Stimulated activated CD8-positive, alpha-beta memory T cell treated with anti-CD3 and anti-CD28 coated beads, Interleukin-7, amount 100 ng/mL, for 4 hours (primary cell): ENCODE data around the gene ANKH.
"Not testable (repeated sequence)": the region's sequence is repeated elsewhere in the genome, so short reads cannot be mapped to it uniquely, and the experiment has no call there.

Experiments
- DNase-seq, 2 donors: peaks; one replicate each; pipeline ENCODE4 v3.0.0-alpha.2; 2020; ENCODE audit warnings: low read depth in 2 of 2

The ANKH gene

DNA sequence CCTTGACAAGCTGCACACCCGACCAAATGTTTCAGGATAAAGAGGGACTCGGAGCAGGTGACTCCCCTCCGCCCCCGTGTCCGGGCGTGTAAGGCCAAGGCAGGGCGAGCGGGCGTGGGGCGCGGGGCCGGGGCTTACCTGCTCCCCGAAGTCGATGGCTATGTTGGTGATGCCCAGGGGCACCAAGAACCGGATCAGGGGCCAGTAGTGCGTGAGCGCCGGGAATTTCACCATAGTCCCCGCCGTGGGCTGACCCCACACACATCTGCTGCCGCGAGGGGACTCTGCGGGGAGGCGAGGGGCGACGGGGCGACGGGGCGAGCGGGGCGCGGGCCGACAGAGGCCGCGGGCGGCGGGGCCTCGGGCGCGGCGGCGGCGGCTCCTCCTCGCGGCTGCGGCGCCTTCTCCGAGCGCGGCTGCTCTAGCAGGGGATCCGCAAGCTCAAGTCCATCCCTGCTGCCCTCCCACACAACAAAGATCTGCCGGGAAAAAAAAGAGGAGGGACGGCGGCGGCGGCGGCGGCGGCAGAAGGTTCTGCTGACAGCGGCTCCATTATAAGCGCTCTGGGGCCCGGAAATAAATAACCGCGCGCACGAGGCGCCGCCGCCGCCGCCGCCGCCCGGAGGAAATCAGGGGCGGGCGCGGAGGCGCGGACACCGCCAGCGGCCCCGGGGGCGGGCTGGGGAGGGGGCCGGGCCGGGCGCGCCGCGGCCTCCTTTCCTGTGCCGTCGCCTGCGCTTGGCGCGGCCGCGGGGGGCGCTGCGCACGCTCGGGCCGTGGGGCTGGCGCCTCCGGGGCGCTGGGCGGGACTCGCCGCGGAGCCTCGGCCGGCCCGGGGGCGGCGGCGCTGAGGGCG, at the start of gene ANKH:
ANKH (minus strand) TSS at position 565 of the 856 bp plus-strand sequence; CDS start at position 234, 331 bp downstream.
- peak; percentile 54 to 85 for DNase-seq

DNA sequence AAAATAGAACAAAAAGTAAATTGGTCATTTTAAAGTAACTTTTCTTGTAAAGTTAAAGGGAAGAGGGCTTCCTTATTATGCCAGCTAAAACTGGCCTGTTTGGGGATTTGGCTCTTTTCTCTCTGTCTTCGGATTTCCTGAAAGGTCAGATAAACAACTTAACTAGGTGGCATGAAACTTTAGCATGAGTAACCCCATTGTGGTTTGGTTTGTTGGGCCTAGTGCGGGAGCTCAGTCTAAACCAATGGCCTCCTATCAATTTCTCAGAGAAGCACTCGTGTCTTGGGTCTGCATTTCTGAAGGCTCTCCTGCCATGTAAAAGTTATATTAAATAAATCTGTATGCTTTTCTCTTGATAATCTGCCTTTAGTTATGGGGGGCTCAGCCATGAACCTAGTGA, 48.5 kb upstream of the ANKH start:
- no peak for DNase-seq

DNA sequence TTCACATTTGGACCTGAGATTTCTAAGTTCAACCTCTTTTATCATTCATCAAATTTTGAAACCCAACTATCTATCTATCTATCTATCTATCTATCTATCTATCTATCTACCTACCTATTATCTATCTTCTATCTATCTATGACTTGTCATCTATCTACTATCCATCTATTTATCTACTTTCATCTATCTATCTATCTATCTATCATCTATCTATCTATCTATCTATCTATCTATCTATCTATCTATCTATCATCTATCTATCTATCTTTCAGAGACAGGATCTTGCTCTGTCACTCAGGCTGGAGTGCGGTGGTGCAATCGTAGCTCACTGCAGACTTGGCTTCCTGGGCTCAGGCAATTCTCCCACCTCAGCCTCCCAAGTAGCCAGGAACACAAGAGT, 47.5 kb upstream of the ANKH start:
- DNase-seq = not testable (repeated sequence)

DNA sequence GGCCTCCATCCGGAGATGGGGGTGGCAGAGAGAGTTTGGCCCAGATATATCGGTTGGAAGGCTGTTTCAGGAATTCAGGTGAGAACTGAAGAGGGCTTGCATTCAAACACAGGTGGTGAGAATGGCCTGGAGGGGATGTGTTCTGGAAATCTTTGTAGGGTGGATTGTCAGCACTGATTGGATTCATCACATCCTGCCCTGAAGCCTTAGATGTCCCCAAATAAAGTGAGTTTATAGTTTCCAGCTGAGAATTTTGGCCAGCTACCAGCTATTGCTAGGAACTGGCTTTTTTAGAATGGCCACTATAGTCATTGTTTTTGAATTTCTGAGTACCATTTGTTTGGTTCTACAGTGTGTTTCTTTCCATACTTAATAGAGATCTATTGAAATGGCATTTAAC, 46.1 kb upstream of the ANKH start:
- DNase-seq = no peak

DNA sequence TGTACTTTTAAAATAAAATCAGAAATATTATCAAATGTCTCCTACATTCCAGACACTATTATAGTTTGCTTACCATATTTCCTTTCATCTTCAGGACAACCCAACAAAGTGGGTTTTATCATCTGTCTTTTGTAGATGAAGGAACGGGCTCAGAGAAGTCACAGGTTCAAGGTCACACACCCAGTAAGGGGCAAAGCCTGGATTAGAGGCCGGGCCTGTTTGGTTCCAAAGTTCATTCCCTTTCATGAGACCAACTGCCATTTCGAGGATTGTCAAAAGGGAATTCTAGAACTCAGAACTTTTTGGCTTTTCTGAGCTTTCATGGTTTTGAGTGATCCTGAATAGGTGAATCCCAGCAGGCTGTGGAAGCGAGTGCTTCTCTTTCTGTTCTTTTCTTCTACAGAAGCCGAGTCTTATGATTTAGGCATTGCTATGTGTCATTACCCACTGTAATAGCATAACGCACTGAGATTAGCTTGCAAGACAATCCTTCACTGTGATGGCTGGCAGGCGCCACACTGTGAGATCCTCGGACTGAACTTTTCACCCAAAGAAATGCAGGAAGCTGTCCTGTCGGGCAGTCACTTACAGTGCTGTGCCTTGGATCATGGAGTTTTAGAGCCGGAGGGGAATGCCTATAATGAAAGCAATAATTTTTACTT, 43.8 kb upstream of the ANKH start:
- no peak for DNase-seq

- DNase-seq = no peak
These were observed 43.2 kb upstream of the ANKH start for GRCh38 chr5:14914623-14915260.

- no peak for DNase-seq
These were observed 42.6 kb upstream of the ANKH start for GRCh38 chr5:14914193-14914592.

DNA sequence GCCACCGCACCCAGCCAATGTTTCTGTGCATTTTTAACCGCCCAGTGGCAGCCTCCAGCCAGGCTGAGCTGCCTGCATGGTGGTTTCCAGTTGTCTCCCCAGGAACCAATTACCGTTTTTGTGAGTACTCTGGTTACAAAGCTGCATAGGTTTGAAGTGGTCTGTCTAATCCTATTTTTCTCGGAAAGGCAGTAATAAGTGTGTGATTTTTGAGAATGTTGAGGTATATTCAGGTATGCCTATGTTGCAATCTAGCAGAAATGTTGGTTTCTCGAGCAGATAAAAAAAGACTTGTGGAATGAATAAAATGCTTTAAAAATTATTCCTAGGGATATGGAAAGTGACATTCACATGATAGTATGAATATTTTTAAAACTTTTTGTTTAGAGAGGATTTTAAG, 41.5 kb upstream of the ANKH start:
- DNase-seq = no peak

GRCh38 chr5:14912206-14912605, 40.6 kb upstream of the ANKH start:
- DNase-seq = no peak

DNA sequence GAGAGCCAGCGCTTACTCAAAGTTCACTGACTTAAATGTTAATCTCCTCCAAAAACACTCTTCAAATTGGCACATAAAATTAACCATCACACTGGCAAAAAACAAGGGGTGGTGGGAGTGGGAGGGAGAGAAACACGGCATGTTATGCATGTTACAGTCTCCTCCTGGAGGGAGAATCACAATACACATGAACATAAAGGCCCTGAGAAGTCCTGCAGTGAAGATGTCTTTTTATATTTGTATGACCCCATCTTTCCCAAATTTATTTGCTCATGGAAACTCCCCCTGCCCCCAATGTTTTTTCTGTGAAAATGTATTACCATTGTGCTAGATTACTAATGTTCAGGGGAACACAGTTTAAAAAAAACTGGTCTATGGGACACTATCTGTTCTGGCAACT, 37.8 kb upstream of the ANKH start:
- DNase-seq = no peak

DNA sequence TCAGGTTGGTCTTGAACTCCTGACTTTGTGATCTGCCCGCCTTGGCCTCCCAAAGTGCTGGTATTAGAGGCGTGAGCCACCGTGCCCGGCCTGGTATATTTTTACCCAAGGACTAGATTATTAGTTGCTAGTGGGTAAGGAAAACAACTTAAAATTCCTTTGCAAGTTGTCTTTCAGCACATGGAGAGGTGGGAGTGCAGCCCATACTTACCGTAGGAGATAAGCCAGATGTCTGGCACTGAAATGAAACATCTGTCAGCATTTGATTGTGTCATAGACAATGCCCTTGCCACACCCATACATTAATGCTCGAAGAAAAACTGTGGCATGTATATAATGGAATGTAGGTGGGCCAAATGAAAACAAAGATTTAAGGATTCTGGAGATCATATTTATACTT, 36.6 kb upstream of the ANKH start:
- no peak for DNase-seq

DNA sequence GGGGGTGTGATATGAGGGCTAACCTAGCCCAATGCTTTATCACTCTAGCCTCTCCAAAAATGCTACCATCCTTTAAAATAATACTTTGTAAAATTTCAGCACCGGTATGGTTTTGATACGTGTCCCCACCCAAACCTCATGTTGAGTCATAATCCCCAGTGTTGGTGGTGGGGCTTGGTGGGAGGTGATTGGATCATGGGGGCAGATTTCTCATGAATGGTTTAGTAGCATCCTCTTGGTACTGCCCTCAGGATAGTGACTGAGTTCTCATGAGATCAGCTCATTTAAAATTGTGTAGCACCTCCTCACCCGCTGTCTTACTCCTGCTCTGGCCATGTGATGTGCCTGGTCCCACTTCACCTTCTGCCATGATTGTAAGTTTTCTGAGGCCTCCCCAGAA, 35.0 kb upstream of the ANKH start:
- peak in 1 of 2 donors; percentile 7 for DNase-seq

DNA sequence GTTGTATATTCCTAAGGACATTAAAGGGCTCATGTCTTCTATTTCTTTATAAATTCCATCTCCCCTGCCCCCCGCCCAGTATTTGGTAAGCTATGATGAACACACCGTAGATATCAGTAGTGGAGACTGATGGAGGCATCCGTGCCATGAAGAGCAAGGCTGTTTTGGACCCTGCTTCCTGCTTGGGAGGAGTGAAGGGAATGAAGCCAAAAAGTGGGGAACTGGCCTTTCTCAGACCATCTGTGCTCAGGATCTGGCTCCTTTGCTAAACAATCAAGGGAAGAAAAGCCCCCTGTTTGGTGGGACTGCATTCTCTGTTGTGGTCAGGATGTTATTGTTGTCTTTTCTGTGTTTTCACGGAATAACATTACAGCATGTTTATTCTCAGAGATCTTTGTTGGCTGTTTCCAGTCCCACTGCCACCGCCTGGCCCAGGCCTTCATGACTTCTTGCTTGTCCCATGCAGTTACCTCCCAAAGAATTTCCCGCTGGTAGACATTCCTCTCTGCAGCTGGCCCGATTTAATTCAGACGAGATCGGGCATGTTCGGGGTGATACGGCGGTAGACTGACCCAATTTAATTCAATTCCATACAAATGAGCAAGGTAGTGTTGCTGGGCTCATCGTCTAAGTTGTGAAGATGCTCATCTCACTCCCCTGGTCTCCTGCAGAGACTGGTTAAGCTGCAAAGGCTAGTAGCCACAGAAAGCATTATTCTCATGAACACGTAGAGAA, 31.4 kb upstream of the ANKH start:
- DNase-seq = no peak

DNA sequence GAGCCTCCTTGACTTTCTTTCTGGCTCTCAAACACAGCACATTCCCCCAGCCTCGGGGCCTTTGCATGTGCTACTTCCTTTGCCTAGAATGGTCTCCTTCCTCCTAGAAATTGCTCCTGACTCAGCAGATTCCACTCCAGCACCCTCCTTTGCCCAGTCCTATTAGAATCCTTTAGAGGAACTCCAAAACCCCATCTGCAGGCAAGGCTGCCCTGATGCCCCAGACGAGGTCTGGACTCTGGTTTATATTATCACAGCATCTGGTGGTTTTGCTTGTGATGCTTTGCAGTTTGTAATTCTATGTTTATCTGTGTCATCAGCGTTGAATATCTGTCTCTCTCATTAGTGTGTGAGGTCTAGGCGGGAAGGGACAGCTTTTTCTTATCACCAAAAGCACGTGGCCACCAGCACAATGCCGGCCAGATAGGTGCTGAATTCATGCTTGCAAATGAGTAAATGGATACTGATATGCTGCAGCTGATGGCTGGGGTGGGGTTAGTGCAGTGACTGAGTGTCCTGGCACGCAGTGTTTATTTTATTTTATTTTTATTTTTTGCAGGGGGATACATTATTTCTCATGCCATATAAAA, 30.0 kb upstream of the ANKH start:
- no peak for DNase-seq

GRCh38 chr5:14900693-14901461, 29.3 kb upstream of the ANKH start:
- DNase-seq = no peak

GRCh38 chr5:14896131-14896530, 24.6 kb upstream of the ANKH start:
- DNase-seq = no peak

- no peak for DNase-seq
These were observed 23.7 kb upstream of the ANKH start for GRCh38 chr5:14895301-14895700.

DNA sequence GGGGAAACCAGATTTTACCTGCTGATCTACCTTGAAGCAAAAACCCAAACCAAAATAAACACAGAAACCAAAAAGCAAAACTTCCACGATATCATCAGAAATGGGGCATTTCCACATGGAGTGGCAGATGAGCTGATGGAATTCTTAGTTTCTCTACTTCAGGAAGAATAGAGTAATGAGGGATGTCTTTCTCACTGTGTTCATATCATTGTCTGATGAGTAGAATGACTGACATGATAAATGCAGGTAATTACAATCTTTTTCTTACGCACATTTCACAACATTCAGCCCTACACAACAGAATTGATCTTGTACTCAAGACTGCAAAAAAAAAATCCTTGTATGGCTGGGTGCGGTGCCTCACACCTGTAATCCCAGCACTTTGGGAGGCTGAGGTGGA, 23.2 kb upstream of the ANKH start:
- no peak for DNase-seq

GRCh38 chr5:14893381-14893780, 21.8 kb upstream of the ANKH start:
- DNase-seq = no peak

DNA sequence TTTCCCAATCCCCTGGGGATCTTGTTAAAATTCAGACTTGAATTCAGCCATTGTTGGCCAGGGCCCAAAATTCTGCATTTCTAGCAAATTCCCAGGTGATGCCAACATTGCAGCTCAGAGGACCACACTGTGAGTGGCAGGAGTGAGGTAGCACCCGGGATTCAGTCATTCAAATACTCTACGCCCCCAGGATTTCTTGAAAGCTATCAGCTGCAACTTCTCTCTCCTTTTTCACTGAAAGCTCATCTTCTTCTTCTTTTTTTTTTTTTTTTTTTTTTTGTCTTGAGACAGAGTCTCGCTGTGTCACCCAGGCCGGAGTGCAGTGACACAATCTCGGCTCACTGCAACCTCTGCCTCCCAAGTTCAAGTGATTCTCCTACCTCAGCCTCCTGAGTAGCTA, 19.3 kb upstream of the ANKH start:
- DNase-seq = no peak

- no peak for DNase-seq
These were observed 12.6 kb upstream of the ANKH start for GRCh38 chr5:14884062-14884612.
